Measurements from ENCODE around the gene EXOC3. TPM values are rescaled to one million over a fixed set of nuclear protein-coding genes. Genes with fewer than 3 reads are reported as not detected.
"Not testable (repeated sequence)": the region's sequence is repeated elsewhere in the genome, so short reads cannot be mapped to it uniquely, and the experiment has no call there.

The EXOC3 gene
- total RNA-seq, 1 donor from 2014 or later, result 35.3 TPM

- no peak for DNase-seq (ENCODE audit: low read depth, low spot score)
These were observed 35.9 kb upstream of the EXOC3 start for GRCh38 chr5:407051-407450.

GRCh38 chr5:407801-408268 is 35.1 kb upstream of the EXOC3 start:
- DNase-seq (ENCODE audit: low read depth, low spot score), result no peak

- no peak for DNase-seq (ENCODE audit: low read depth, low spot score)
These were observed 32.0 kb upstream of the EXOC3 start for GRCh38 chr5:410911-411517.

DNA sequence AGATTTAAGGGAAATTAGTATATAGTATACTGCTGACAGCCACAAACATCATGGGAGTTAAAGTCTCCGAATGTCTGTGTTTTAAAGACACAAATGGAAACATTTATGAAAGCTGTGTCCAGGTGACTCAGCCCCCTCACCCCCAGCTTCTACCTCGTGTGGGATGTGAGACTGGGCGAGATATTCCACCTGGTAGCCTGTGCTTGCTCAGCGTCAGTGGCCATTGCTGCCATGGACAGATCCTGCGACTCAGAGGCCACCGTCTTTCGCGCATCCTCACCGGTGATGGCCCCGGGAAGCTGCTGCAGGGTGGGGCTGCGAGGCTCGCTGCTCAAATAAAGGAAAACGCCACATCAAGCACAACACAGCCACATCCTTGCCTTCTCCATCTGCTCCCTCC is 31.2 kb upstream of the EXOC3 start:
- DNase-seq (ENCODE audit: low read depth, low spot score), result no peak

DNA sequence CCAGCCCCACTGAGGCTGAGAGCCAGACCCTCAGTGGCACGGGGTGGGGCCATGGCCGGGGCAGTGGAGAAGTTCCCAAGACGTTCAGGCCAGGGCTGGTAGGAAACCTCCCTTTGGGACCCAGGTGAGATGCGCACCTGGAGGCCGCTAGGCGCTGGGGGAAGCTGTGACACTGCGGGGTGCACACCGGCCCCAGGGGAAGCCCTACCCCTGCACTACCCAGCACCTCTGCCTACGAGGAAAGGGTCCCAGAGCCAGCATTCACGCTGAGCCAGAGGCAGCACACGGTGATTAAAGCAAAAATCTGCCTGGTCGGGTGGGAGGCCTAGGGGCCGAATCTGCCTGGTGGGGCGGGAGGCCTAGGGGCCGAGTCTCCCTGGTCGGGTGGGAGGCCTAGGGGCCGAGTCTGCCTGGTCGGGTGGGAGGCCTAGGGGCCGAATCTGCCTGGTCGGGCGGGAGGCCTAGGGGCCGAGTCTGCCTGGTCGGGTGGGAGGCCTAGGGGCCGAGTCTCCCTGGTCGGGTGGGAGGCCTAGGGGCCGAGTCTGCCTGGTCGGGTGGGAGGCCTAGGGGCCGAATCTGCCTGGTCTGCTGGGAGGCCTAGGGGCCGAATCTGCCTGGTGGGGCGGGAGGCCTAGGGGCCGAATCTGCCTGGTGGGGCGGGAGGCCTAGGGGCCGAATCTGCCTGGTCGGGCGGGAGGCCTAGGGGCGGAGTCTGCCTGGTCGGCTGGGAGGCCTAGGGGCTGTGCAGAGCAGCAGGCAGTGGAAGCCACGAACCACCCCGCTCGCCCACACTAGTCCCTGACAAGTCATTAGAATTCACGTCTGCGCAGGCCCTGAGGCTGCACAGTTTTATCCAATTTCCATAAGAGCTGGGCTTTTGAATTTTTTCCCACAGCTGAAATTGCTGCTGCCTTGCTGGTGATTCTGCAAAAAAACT is 27.7 kb upstream of the EXOC3 start:
- not testable (repeated sequence) for DNase-seq (ENCODE audit: low read depth, low spot score)

DNA sequence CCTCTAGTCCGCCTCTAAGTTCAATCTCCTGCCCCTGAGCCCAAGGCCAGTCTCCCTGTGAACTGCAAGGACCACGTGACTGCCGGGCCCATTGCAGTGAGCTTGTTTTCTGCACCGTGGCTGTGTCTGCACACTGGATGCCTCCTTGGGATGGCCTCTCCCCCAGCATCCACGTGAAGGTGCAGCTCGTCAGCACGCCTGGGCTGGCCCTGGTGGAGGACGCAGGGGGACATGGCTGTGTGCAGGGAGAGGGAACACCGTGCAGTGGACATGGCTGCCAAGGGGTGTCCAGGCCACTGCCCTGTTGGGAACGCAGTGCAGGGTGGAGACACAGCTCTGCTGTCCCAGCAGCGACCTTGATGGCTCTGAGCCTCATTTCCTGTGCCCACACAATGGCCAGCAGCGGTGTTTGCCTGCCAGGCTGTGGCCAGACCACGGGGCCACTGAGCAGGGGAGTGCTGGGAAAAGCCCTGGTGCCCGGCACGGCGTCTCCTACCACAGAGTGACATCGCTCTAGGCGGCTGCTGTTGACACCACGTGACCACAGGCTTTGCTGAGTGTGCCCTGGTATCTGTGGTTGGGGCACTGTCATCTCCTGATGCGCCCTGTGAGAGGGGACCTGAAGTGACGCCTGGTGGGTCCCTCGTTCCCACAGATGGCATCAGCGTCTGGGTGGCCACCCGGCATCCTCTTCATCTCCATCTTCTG is 26.9 kb upstream of the EXOC3 start:
- no peak for DNase-seq (ENCODE audit: low read depth, low spot score)

DNA sequence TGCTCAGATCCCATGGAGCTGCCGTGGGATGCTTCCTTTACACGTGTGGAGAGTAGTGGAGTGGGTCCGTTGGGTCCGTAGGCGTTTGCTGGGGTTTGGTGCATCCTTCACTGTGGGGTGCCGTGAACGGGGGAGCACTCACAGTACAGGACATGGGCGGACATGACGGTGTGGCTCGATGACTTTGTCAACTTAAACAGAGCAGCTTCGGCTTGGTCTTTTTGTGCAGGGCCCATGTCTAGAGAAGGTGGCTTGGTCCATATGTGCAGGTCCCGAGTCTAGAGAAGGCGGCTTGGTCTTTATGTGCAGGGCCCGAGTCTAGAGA is 26.4 kb upstream of the EXOC3 start:
- no peak for DNase-seq (ENCODE audit: low read depth, low spot score)

DNA sequence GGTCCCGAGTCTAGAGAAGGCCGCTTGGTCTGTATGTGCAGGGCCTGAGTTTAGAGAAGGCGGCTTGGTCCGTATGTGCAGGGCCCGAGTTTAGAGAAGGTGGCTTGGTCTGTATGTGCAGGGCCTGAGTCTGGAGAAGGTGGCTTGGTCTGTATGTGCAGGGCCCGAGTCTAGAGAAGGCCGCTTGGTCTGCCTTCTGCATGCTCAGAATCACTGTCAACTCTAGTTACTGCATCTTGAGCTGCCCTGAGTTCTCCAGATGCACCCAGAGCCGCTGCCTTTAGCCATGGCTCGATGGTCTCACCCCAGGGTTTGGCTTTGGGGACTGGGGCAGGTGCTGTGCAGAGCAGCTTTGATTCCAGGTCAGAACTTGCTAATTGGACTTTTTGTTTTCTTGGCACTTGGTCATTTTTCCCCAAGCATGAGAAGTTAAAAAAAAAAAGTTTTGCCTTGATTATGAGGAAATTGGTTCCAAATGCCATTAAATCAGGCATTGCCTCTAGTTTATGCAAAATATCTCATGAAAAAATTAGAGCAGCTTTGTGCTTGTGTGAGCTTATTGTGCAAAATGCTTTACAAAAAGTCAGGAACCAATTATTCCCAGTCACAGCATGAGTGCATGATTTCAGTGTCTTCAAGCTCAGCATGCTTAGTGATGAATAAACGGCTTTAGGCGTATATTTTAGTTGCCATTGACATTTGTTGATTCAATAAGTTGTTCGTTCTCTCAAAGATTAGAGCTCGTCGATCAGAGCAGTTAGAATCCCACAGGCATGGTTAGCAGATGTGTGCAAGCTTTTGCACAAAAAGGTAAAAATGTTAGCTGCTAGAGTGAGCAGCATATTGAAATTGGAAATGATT is 25.4 kb upstream of the EXOC3 start:
- no peak for DNase-seq (ENCODE audit: low read depth, low spot score)

- no peak for DNase-seq (ENCODE audit: low read depth, low spot score)
These were observed 24.5 kb upstream of the EXOC3 start for GRCh38 chr5:418162-419121.

DNA sequence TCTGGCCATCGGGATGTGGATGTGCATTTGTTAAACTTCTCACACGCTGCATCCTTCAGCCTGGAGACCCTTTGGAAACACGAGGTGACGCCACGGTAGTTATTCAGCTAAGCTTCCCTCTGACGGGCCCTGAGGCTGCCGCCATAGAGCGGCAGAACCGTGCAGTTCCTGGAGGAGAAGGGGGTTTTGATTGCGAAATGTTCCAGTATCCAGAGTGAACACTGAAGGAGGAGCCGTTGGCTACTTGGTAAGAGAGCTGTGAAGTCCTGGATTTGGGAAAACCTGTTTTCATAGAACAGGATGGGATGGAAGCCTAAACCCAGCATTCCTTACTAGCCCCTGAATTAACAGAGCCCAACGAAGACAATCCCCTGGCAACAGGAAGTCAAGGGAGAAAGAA is 23.0 kb upstream of the EXOC3 start:
- DNase-seq (ENCODE audit: low read depth, low spot score), result no peak

GRCh38 chr5:420632-421286 is 22.2 kb upstream of the EXOC3 start:
- DNase-seq (ENCODE audit: low read depth, low spot score), result no peak

GRCh38 chr5:421287-421880 is 21.6 kb upstream of the EXOC3 start:
- DNase-seq (ENCODE audit: low read depth, low spot score), result no peak

GRCh38 chr5:421901-422300 is 21.1 kb upstream of the EXOC3 start:
- DNase-seq (ENCODE audit: low read depth, low spot score), result no peak

- DNase-seq (ENCODE audit: low read depth, low spot score), result no peak
These were observed 20.4 kb upstream of the EXOC3 start for GRCh38 chr5:422323-423232.

GRCh38 chr5:423233-423565 is 19.8 kb upstream of the EXOC3 start:
- DNase-seq (ENCODE audit: low read depth, low spot score), result no peak

DNA sequence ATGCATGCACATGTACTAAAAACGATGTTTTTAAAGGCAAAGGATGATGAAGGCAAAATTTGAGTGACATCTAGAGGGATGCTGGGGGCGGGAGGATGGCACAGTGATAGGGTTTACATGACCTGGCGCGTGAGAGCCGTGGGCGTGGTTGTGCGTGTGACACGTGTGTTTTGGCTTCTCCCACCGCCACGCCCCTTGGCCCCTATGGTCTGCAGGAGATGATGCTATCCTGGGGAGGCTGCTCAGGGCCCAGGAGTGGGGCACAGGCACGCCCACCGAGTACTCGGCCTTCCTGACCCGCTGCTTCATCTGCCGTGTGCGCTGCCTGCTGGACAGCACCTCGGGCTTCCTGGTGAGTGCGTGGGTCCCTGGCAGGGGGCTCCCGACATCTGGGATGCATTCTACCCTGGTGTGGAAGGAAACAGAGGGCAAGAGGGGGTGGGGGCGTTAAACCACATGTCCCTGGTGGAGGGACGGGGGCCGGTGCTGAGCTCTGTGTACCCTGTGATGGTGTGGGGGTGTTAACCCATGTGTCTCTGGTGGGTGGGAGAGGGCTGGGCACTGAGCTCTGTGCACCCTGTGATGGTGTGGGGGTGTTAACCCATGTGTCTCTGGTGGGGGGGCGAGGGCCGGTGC is 19.2 kb upstream of the EXOC3 start:
- no peak for DNase-seq (ENCODE audit: low read depth, low spot score)

- no peak for DNase-seq (ENCODE audit: low read depth, low spot score)
These were observed 18.5 kb upstream of the EXOC3 start for GRCh38 chr5:424301-425110.
